Naive thymus-derived CD8-positive, alpha-beta T cell (primary cell): ENCODE measurements around the gene BTN1A1. TPM values are rescaled to one million over a fixed set of nuclear protein-coding genes. Genes with fewer than 3 reads are reported as not detected.
A peak's percentile ranks its signal among the peaks of the same experiment; 100 is the strongest.

Experiments used
- ATAC-seq, 2 donors: fragments of 150-1000 bp; cut with Tn5 transposase in 1 of 2; sonication (Bioruptor Pico), chemical (Tn5 transposase) in 1 of 2; 1 replicate in 1 of 2; 2 replicates in 1 of 2; pipeline ENCODE4 v1.10.0; 2021; ENCODE audit warnings: mild to moderate bottlenecking in 2 of 2, moderate library complexity in 2 of 2
- POLR2A ChIA-PET: fragments of 350-600 bp; sonication (Branson Sonifier 250); formaldehyde crosslinking; loops from one replicate; lab custom pipeline; 2021; ENCODE audit warnings: antibody characterized with exemption; lab: Charles Lee
- DNase-seq, 10 donors: peaks; one replicate each; pipeline versions ENCODE4 v3.0.0 to v3.0.0-alpha.2; 2020 to 2022
- H3K27ac Mint-ChIP-seq, 10 donors: one replicate each; pipeline ENCODE4 v1.8.0; 2020 to 2022; ENCODE audit warnings: mild to moderate bottlenecking in 10 of 10, mixed read lengths in 10 of 10, moderate library complexity in 4 of 10, inconsistent platforms in 1 of 10
- H3K27me3 Mint-ChIP-seq, 5 donors: one replicate each; pipeline ENCODE4 v1.8.0; 2021 to 2022; ENCODE audit warnings: mixed read lengths in 5 of 5
- H3K36me3 Mint-ChIP-seq, 3 donors: one replicate each; pipeline ENCODE4 v1.8.0; 2020 to 2022; ENCODE audit warnings: mixed read lengths in 3 of 3, mild to moderate bottlenecking in 2 of 3, inconsistent platforms in 1 of 3
- H3K4me1 Mint-ChIP-seq, 4 donors: one replicate each; pipeline ENCODE4 v1.8.0; 2021 to 2022; ENCODE audit warnings: mixed read lengths in 4 of 4
- H3K4me3 Mint-ChIP-seq, 10 donors: one replicate each; pipeline ENCODE4 v1.8.0; 2020 to 2022; ENCODE audit warnings: mild to moderate bottlenecking in 10 of 10, mixed read lengths in 10 of 10, moderate library complexity in 6 of 10, inconsistent platforms in 1 of 10
- H3K9me3 Mint-ChIP-seq, 9 donors: one replicate each; pipeline ENCODE4 v1.8.0; 2020 to 2022; ENCODE audit warnings: mixed read lengths in 9 of 9, mild to moderate bottlenecking in 3 of 9, inconsistent platforms in 1 of 9, moderate library complexity in 1 of 9
- polyA plus RNA-seq, 3 donors: library from polyadenylated mRNA; unstranded; fragments of 300-500 nt; fragmentation: Illumina TruSeq; gene quantifications; one replicate each; pipeline ENCODE4 v1.2.3, GENCODE V29; 2021
- total RNA-seq, 8 experiments: library from RNA in 2 of 8; stranded (reverse) in 2 of 8; gene quantifications; one replicate each; pipeline ENCODE4 v1.2.3 and lab custom pipeline; 2021 to 2026

Gene BTN1A1
- total and polyA plus RNA-seq, 5 experiments from 2014 or later = not detected

DNA sequence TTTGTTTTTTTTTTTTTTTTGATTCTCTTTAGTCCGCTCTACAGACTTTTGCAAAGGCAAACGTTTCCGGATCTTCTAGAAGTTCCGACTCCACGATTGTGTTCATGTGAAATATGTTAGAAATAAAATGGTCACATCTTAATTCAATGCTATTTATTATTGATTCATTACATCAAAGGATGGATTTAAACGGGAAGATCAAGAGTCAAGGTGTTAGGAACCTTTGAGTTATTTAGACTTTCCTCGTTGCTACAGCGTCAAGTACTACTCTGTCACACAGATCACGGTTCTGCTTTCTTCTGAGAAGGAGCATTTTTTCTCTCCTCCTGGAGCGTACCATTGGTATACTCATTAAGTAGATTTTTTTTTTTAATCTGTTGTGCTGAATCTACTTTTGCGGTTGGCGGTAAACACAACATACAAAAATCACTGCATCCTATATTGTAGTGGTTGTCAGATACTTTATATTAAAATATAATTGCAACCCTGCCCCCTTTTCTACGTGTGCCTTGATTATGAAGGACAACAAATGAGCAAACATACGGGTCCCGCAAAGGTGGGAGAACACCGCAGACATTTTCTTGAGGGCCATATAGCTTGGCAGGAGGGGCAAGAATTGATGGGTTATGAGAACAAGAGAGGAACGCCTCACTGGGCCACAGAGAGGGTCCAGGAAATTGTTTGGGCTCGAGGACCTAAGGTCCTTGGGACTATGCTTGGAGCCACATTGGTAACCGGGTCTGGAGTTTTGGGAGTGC lies 55.6 kb downstream of the BTN1A1 start:
- Mint-ChIP-seq H3K4me3 (peak overlapping the region in 7 of 10 donors; percentile 1 to 66 (median 55)), H3K36me3 (peaks cover 0 to 2% (median 0%) of the 10 kb centered on the region in 3 donors), H3K27ac (peak overlapping the region in 8 of 10 donors; percentile 16 to 88 (median 44)), H3K4me1 (peaks cover 7 to 18% (median 13%) of the 10 kb centered on the region in 4 donors), H3K27me3 (peaks cover 0 to 2% (median 0%) of the 10 kb centered on the region in 5 donors), H3K9me3 (peaks cover 0 to 2% (median 0%) of the 10 kb centered on the region in 9 donors)
- ATAC-seq (no peak), DNase-seq (no peak)
- POLR2A ChIA-PET = interaction anchor here (0.7 to 3.6 kb wide), 10 partner anchors 8 to 347 kb away, joined by 3 to 28 read pairs (median 8); partner anchors contain the start of gene HMGN4

DNA sequence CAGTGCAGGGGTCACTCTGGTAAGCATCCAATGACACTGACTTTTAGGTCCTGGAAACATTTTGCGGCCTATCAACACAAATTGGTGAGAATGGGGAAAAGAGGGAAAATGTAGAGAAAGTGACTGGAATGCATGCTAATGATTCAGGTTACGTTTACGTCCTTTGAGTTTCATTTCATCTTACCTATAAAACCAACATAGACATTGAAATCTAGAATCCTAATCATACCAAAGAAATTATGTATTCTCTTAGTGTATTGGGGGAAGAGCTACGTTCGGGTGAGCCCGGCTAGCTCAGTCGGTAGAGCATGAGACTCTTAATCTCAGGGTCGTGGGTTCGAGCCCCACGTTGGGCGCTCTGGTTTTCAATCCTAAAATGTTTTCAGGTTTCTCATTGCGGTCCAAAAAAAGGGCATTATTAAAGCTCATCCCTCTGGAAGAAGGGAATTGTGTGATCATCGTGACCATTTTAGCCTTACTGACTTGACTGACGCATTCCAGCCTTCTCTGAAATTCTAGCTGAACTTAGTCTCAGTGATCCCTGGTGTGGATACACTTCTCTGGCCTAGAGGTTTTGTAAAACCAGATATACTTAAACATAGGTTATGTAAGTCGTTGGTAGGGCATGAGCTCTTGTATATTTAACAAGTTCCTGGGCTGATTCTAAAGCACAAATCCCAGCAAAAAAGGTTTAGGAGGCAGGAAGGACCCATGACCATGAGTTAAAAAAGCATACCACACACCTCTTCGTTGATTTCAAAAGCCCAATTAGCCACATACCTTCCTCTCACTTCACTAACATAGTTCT lies 56.4 kb downstream of the BTN1A1 start:
- Mint-ChIP-seq H3K27ac (peak overlapping the region in 8 of 10 donors; percentile 16 to 81 (median 46)), H3K9me3 (peaks cover 0 to 2% (median 0%) of the 10 kb centered on the region in 9 donors), H3K4me1 (peaks cover 6 to 17% (median 9%) of the 10 kb centered on the region in 4 donors), H3K27me3 (peaks cover 0 to 2% (median 0%) of the 10 kb centered on the region in 5 donors), H3K36me3 (peaks cover 0 to 2% (median 0%) of the 10 kb centered on the region in 3 donors), H3K4me3 (peak overlapping the region in 5 of 10 donors; percentile 1 to 58 (median 49))
- DNase-seq (peak in 6 of 10 donors; percentile 39 to 62 (median 56)), ATAC-seq (peak in 1 of 2 donors; percentile 18)
- POLR2A ChIA-PET = interaction anchor here (1.0 to 1.4 kb wide), 4 partner anchors 10 to 227 kb away, joined by 3 to 12 read pairs (median 6); partner anchors contain the start of gene HMGN4

Other genes with a start within 250 kb of the BTN1A1 start
- 100 to 1,000 TPM; 148 to 158 TPM for gene BTN3A2, start 135.1 kb upstream of the BTN1A1 start, total RNA-seq
- gene BTN3A2, start 135.1 kb upstream of the BTN1A1 start, polyA plus RNA-seq = 100 to 1,000 TPM; 119 to 160 (median 151) TPM
- 10 to 100 TPM; 24.6 to 26.8 TPM for gene BTN2A2, start 117.2 kb upstream of the BTN1A1 start, total RNA-seq
- gene BTN2A2, start 117.2 kb upstream of the BTN1A1 start, polyA plus RNA-seq = 1 to 10 TPM; 2.3 to 5.8 (median 2.7) TPM
- gene BTN3A1, start 98.0 kb upstream of the BTN1A1 start, total RNA-seq = 100 to 1,000 TPM; 245 to 250 TPM
- gene BTN3A1, start 98.0 kb upstream of the BTN1A1 start, polyA plus RNA-seq = 10 to 100 TPM; 39.8 to 63.0 (median 47.3) TPM
- 100 to 1,000 TPM; 203 to 208 TPM for gene BTN3A3, start 59.8 kb upstream of the BTN1A1 start, total RNA-seq
- gene BTN3A3, start 59.8 kb upstream of the BTN1A1 start, polyA plus RNA-seq = 10 to 100 TPM; 65.0 to 80.2 (median 79.3) TPM
- 10 to 100 TPM; 59.0 to 63.6 TPM for gene BTN2A1, start 42.3 kb upstream of the BTN1A1 start, total RNA-seq
- 10 to 100 TPM in 2 of 3 donors, 1 to 10 TPM in 1; 9.6 to 13.7 (median 11.6) TPM for gene BTN2A1, start 42.3 kb upstream of the BTN1A1 start, polyA plus RNA-seq
- gene HMGN4, start 38.1 kb downstream of the BTN1A1 start, total RNA-seq = 10 to 100 TPM; 73.3 to 77.5 TPM
- gene HMGN4, start 38.1 kb downstream of the BTN1A1 start, polyA plus RNA-seq = 100 to 1,000 TPM; 110 to 183 (median 151) TPM
- 10 to 100 TPM; 41.8 to 43.1 TPM for gene ABT1, start 96.7 kb downstream of the BTN1A1 start, total RNA-seq
- 10 to 100 TPM; 36.7 to 43.6 (median 39.9) TPM for gene ABT1, start 96.7 kb downstream of the BTN1A1 start, polyA plus RNA-seq
- 10 to 100 TPM; 13.8 to 17.7 TPM for gene ZNF322, start 159.4 kb downstream of the BTN1A1 start, total RNA-seq
- gene ZNF322, start 159.4 kb downstream of the BTN1A1 start, polyA plus RNA-seq = 1 to 10 TPM; 6.5 to 8.8 (median 8.7) TPM